ENCODE measurements around the gene SP1. TPM values are rescaled to one million over a fixed set of nuclear protein-coding genes. Genes with fewer than 3 reads are reported as not detected.
"Not testable (repeated sequence)": the region's sequence is repeated elsewhere in the genome, so short reads cannot be mapped to it uniquely, and the experiment has no call there.

The SP1 gene
- total RNA-seq, result 10 to 100 TPM; 60.1 to 84.5 TPM

DNA sequence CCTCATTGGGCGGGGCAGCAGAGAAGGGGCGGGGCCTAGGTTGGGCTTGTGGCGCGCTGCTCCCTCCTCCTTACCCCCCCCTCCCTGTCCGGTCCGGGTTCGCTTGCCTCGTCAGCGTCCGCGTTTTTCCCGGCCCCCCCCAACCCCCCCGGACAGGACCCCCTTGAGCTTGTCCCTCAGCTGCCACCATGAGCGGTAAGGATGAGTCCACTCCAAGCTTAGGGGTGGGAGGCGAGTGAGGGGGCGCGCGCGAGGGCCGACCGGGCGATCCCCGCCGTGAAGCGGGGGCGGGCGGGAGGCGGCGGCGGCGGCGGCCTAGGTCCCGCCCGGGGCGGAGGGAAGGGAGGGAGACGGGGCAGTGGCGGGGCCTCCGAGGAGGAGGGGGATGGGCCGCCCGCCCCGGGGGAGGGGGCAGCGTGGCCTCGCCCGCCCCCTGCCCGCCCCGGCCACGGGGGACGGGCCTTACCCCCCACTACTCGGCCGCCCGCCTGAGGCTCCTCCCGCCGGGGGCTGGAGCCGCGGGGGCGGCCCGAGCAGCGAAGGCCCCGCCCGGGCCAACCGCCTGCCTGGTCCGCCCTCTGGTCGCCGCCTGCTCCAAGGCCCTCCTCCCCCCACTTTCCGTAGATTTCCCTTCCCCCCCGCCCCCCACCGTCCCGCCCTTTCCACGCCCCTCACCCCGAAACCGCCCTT is at the start of gene SP1:
Gene SP1 (plus strand): TSS at position 73 of the 690 bp plus-strand sequence. CDS start 116 bp downstream, at position 189.
- TF ChIP-seq POLR2AphosphoS5 (IDR thresholded peaks at IDR 0.05), result no peak
- TF ChIP-seq, protein P1, sequence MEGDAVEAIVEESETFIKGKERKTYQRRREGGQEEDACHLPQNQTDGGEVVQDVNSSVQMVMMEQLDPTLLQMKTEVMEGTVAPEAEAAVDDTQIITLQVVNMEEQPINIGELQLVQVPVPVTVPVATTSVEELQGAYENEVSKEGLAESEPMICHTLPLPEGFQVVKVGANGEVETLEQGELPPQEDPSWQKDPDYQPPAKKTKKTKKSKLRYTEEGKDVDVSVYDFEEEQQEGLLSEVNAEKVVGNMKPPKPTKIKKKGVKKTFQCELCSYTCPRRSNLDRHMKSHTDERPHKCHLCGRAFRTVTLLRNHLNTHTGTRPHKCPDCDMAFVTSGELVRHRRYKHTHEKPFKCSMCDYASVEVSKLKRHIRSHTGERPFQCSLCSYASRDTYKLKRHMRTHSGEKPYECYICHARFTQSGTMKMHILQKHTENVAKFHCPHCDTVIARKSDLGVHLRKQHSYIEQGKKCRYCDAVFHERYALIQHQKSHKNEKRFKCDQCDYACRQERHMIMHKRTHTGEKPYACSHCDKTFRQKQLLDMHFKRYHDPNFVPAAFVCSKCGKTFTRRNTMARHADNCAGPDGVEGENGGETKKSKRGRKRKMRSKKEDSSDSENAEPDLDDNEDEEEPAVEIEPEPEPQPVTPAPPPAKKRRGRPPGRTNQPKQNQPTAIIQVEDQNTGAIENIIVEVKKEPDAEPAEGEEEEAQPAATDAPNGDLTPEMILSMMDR (IDR thresholded peaks at IDR 0.05), result peak in 1 of 4 experiments; percentile 6
- peak; percentile 30 for TF ChIP-seq POLR2A (IDR thresholded peaks at IDR 0.05)
- intact Hi-C loops (cut with DNase I), result no loop called here
- DNase-seq (ENCODE audit: low spot score), result peak; percentile 90
- H3K27me3 ChIP-seq (replicated peaks; ENCODE audit: insufficient read depth), result no peaks in the 10 kb centered on the region
- H3K4me3 ChIP-seq, result peak within 1 kb of the TSS; percentile 79 to 80
- peaks cover 17% of the 10 kb centered on the region for H3K4me1 ChIP-seq (replicated peaks)
- peaks cover 7 to 16% of the 10 kb centered on the region in 2 donors for H3K36me3 ChIP-seq
- no peaks in the 10 kb centered on the region for H3K9me3 ChIP-seq
- H3K27ac ChIP-seq, result peak within 1 kb of the TSS; percentile 98 to 100
- under 1% methylated on average over 40 of the region's 71 CpGs for WGBS

DNA sequence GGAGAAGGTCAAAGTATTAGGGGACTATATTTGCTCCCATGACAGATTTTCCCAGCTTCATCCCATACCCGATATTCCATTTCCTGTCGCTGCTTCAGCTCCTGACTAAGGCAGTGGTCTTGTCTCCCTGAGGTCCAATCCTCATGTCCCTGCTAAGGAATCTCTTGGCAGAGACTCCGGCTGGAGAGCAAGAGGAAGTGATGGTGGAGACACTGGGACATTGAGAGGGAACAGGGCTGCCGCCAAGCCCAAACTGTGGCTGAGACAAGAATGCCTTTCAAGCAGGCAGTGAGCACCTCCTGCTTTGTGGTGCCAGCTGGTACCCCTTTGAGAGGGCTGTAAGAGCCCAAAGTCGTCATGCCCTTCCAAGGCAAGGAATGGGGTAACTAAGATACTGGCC is 49.3 kb upstream of the SP1 start:
- no peaks in the 10 kb centered on the region for H3K36me3 ChIP-seq
- no peaks in the 10 kb centered on the region for H3K9me3 ChIP-seq
- TF ChIP-seq POLR2A (IDR thresholded peaks at IDR 0.05) (no peak), POLR2AphosphoS5 (IDR thresholded peaks at IDR 0.05) (no peak)
- TF ChIP-seq, protein P1 (IDR thresholded peaks at IDR 0.05), result no peak
- WGBS, result 73% methylated on average over 5 of the region's 5 CpGs
- no peak for DNase-seq (ENCODE audit: low spot score)
- peaks cover under 1% of the 10 kb centered on the region for H3K27me3 ChIP-seq (replicated peaks; ENCODE audit: insufficient read depth)
- H3K4me1 ChIP-seq (replicated peaks), result no peaks in the 10 kb centered on the region
- intact Hi-C loops (cut with DNase I), result no loop called here
- H3K4me3 ChIP-seq, result no peak overlapping the region
- H3K27ac ChIP-seq, result no peak overlapping the region

DNA sequence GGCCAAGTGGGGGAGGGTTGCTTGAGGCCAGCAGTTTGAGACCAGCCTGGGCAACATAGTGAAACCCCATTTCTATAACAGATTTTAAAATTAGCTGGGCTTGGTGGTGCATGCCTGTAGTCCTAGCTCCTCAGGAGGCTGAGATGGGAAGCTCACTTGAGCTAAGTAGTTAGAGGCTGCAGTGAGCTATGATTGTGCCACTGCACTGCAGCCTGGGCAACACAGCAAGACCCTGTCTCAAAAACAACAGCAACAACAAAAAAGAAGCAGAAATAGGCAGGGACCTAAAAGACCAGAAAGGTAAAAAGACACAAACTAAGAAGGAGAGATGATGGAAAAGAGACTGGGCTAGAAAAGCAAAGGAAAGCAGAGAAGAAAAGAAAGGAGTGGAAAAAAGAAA is 47.6 kb upstream of the SP1 start:
- intact Hi-C loops (cut with DNase I); H3K4me1 ChIP-seq (replicated peaks); H3K27ac ChIP-seq; H3K4me3 ChIP-seq; H3K9me3 ChIP-seq; H3K36me3 ChIP-seq; DNase-seq (ENCODE audit: low spot score); H3K27me3 ChIP-seq (replicated peaks; ENCODE audit: insufficient read depth): not testable (repeated sequence)

DNA sequence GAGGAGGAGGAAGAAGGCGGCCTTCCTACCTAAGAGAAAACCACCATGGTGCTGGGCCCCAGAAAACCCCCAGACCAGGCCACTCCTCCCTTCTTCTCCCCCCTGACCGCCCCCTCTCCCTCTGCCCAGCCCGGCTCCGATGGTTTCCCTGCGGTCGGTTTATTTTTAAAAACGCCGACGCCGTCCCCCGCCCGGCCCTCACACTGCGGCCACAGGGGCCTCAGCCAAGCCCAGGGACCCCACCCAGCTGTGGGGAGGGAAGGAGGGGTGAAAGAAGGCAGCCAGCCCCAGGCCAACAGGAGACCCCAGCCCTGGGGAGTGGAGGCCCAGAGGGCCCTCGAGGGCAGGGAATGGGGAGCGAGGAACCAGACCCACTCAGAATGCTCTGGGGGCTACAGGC is 47.2 kb upstream of the SP1 start:
- 51% methylated on average over 15 of the region's 15 CpGs for WGBS
- no peak overlapping the region for H3K27ac ChIP-seq
- intact Hi-C loops (cut with DNase I), result no loop called here
- no peak for DNase-seq (ENCODE audit: low spot score)
- no peak for TF ChIP-seq POLR2AphosphoS5 (IDR thresholded peaks at IDR 0.05)
- TF ChIP-seq, protein P1 (IDR thresholded peaks at IDR 0.05), result no peak
- no peak for TF ChIP-seq POLR2A (IDR thresholded peaks at IDR 0.05)
- H3K36me3 ChIP-seq, result no peaks in the 10 kb centered on the region
- H3K27me3 ChIP-seq (replicated peaks; ENCODE audit: insufficient read depth), result peaks cover 4% of the 10 kb centered on the region
- H3K9me3 ChIP-seq, result no peaks in the 10 kb centered on the region
- H3K4me3 ChIP-seq, result no peak overlapping the region
- H3K4me1 ChIP-seq (replicated peaks), result no peaks in the 10 kb centered on the region

DNA sequence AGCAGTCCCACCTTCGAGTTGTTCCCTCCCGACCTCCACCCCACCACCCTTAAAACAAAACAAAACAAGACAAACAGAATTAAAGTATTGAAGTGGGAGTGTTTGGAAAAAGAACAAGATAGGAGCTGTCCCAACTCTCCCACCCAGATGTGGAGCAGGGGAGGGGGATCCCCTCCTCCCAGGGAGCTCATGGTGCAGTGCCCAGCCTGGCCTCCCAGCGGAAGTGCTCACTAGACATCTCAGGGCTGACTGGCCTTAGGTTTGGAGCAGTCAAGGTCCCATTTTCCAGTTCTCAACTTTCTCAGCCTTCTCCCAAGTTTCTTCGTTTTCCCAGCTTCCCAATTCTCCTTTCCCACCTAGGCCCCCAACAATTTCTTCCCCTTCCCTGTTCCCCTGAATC is 46.7 kb upstream of the SP1 start:
- no peak for TF ChIP-seq POLR2A (IDR thresholded peaks at IDR 0.05)
- TF ChIP-seq, protein P1 (IDR thresholded peaks at IDR 0.05), result no peak
- no peak for TF ChIP-seq POLR2AphosphoS5 (IDR thresholded peaks at IDR 0.05)
- peaks cover 5% of the 10 kb centered on the region for H3K27me3 ChIP-seq (replicated peaks; ENCODE audit: insufficient read depth)
- WGBS, result 72% methylated on average over 4 of the region's 4 CpGs
- H3K4me1 ChIP-seq (replicated peaks), result no peaks in the 10 kb centered on the region
- intact Hi-C loops (cut with DNase I), result no loop called here
- H3K4me3 ChIP-seq, result no peak overlapping the region
- DNase-seq (ENCODE audit: low spot score), result no peak
- no peaks in the 10 kb centered on the region for H3K9me3 ChIP-seq
- H3K36me3 ChIP-seq, result no peaks in the 10 kb centered on the region
- H3K27ac ChIP-seq, result no peak overlapping the region

Measured in prostate gland (tissue), 2 donors.